Esophagus squamous epithelium (tissue), 4 donors: ENCODE results near the gene GAS7.

ENCODE experiments used
- CTCF ChIP-seq, 6 experiments: fragments of 450-650 bp in 4 of 6; fragments of 200-600 bp in 2 of 6; sonication (generic) in 2 of 6; IDR thresholded peaks; one replicate each; pipeline ENCODE4 v1.5.1; 2016 to 2019; ENCODE audit warnings: antibody characterized with exemption in 6 of 6, mild to moderate bottlenecking in 4 of 6, moderate library complexity in 4 of 6
- POLR2A ChIP-seq, 4 donors: fragments of 450-650 bp; IDR thresholded peaks; one replicate each; pipeline ENCODE4 v1.6.1; 2017; ENCODE audit warnings: antibody characterized with exemption in 4 of 4, mild to moderate bottlenecking in 4 of 4, moderate library complexity in 3 of 4

DNA sequence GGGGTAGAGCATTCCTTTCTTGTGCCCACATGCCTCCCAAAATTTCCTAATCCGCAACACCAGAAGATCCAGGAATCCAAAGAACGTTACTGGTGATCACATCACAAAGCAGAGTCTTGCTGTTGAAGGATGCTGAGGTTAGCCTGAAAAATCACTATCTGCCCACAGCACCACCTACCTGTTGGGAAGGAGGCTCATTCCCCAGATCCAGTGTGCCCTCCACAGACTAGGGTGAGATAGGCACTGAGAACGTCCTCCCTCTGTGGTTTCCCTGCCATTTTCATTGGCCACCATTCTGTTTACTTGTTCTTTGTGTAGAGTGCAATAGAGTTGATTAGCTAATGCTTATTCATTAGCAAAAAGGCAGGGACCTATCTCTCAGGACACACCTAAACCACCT is 323.7 kb downstream of the GAS7 start:
- no peak for TF ChIP-seq CTCF (IDR thresholded peaks at IDR 0.05)
- TF ChIP-seq POLR2A (IDR thresholded peaks at IDR 0.05): no peak
